ENCODE data around the gene FSIP1. TPM values are rescaled to one million over a fixed set of nuclear protein-coding genes. Genes with fewer than 3 reads are reported as not detected.

FSIP1 gene
- total RNA-seq, 1 experiment from 2014 or later = 3.2 TPM

GRCh38 chr15:39553947-39554693, 228.5 kb downstream of the FSIP1 start:
- intact Hi-C loops (cut with micrococcal nuclease) = loop anchor here (5.0 kb wide), 1 partner anchor 52 kb away; no protein-coding TSS in a partner anchor
- H3K27ac Mint-ChIP-seq (ENCODE audit: low read depth, unreplicated experiment) = peak overlapping the region; percentile 50
- H3K4me3 Mint-ChIP-seq (ENCODE audit: unreplicated experiment) = peak overlapping the region; percentile 22
- ChIA-PET CTCF (interaction anchor here (0.6 to 4.2 kb wide), 7 partner anchors 11 to 381 kb away, joined by 3 to 32 read pairs (median 5); partner anchors contain the start of gene THBS1), POLR2A (interaction anchor here (0.5 to 3.8 kb wide), 12 partner anchors 11 to 836 kb away, joined by 3 to 35 read pairs (median 3); partner anchors contain the start of gene THBS1)
- H3K36me3 Mint-ChIP-seq (ENCODE audit: insufficient read depth, unreplicated experiment) = no peaks in the 10 kb centered on the region
- peaks cover 39% of the 10 kb centered on the region for H3K4me1 Mint-ChIP-seq (ENCODE audit: insufficient read depth, unreplicated experiment)
- no peaks in the 10 kb centered on the region for H3K9me3 Mint-ChIP-seq (ENCODE audit: unreplicated experiment)
- TF ChIP-seq, protein P1, sequence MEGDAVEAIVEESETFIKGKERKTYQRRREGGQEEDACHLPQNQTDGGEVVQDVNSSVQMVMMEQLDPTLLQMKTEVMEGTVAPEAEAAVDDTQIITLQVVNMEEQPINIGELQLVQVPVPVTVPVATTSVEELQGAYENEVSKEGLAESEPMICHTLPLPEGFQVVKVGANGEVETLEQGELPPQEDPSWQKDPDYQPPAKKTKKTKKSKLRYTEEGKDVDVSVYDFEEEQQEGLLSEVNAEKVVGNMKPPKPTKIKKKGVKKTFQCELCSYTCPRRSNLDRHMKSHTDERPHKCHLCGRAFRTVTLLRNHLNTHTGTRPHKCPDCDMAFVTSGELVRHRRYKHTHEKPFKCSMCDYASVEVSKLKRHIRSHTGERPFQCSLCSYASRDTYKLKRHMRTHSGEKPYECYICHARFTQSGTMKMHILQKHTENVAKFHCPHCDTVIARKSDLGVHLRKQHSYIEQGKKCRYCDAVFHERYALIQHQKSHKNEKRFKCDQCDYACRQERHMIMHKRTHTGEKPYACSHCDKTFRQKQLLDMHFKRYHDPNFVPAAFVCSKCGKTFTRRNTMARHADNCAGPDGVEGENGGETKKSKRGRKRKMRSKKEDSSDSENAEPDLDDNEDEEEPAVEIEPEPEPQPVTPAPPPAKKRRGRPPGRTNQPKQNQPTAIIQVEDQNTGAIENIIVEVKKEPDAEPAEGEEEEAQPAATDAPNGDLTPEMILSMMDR (IDR thresholded peaks at IDR 0.05; ENCODE audit: unreplicated experiment) = no peak
- DNase-seq (ENCODE audit: unreplicated experiment) = peak; percentile 78
- H3K27me3 Mint-ChIP-seq (ENCODE audit: insufficient read depth, unreplicated experiment) = no peaks in the 10 kb centered on the region
- no TSS peak for BruUV-seq (replicated peaks)

DNA sequence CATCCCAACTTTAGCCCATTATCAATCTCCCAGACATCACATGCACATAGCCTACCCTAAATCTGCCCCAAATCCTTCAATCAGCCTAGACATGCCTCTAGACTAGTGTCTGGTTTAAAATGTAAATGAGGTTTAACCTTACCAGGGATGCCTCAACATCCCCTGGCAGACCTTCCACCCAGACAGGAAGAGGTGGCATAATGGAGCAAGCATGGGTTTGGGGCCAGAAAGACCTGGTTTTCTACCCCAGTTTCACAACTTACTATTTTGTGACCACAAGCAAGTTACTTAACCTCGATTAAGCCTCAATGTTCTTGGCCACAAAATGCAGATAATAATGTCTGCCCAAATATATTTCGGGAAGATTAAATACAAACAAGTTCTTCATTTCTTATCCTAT, 230.1 kb downstream of the FSIP1 start:
- BruUV-seq (replicated peaks) = no TSS peak
- Mint-ChIP-seq H3K9me3 (ENCODE audit: unreplicated experiment) (no peaks in the 10 kb centered on the region), H3K27ac (ENCODE audit: low read depth, unreplicated experiment) (no peak overlapping the region), H3K4me1 (ENCODE audit: insufficient read depth, unreplicated experiment) (peaks cover 33% of the 10 kb centered on the region), H3K27me3 (ENCODE audit: insufficient read depth, unreplicated experiment) (no peaks in the 10 kb centered on the region), H3K4me3 (ENCODE audit: unreplicated experiment) (no peak overlapping the region), H3K36me3 (ENCODE audit: insufficient read depth, unreplicated experiment) (no peaks in the 10 kb centered on the region)
- TF ChIP-seq, protein P1 (IDR thresholded peaks at IDR 0.05; ENCODE audit: unreplicated experiment) = no peak
- no peak for DNase-seq (ENCODE audit: unreplicated experiment)
- ChIA-PET POLR2A (no interaction called here), CTCF (interaction anchor here (0.6 to 1.3 kb wide), 5 partner anchors 9 to 381 kb away, joined by 3 to 4 read pairs (median 3); no protein-coding TSS in a partner anchor)
- intact Hi-C loops (cut with micrococcal nuclease) = loop anchor here (5.0 kb wide), 1 partner anchor 50 kb away; no protein-coding TSS in a partner anchor

- intact Hi-C loops (cut with micrococcal nuclease) = loop anchor here (5.0 kb wide), 1 partner anchor 49 kb away; no protein-coding TSS in a partner anchor
- TF ChIP-seq, protein P1 (IDR thresholded peaks at IDR 0.05; ENCODE audit: unreplicated experiment) = no peak
- no peak overlapping the region for H3K4me3 Mint-ChIP-seq (ENCODE audit: unreplicated experiment)
- ChIA-PET POLR2A (interaction anchor here (0.7 kb wide), 1 partner anchor 10 kb away, joined by 3 read pairs; no protein-coding TSS in a partner anchor), CTCF (interaction anchor here (0.7 to 1.3 kb wide), 3 partner anchors 7 to 379 kb away, joined by 3 to 4 read pairs (median 3); no protein-coding TSS in a partner anchor)
- no peak for DNase-seq (ENCODE audit: unreplicated experiment)
- H3K27ac Mint-ChIP-seq (ENCODE audit: low read depth, unreplicated experiment) = no peak overlapping the region
- H3K27me3 Mint-ChIP-seq (ENCODE audit: insufficient read depth, unreplicated experiment) = no peaks in the 10 kb centered on the region
- no peaks in the 10 kb centered on the region for H3K9me3 Mint-ChIP-seq (ENCODE audit: unreplicated experiment)
- H3K36me3 Mint-ChIP-seq (ENCODE audit: insufficient read depth, unreplicated experiment) = no peaks in the 10 kb centered on the region
- BruUV-seq (replicated peaks) = no TSS peak
- H3K4me1 Mint-ChIP-seq (ENCODE audit: insufficient read depth, unreplicated experiment) = peaks cover 26% of the 10 kb centered on the region
These were observed 231.2 kb downstream of the FSIP1 start for GRCh38 chr15:39551476-39551875.

Other genes with a start within 250 kb of the FSIP1 start
- 103 and 393 TPM in 2 replicates for gene THBS1, start 201.8 kb downstream of the FSIP1 start, total RNA-seq (2022)
- gene GPR176, start 137.4 kb upstream of the FSIP1 start, total RNA-seq (2022) = 1.8 and 2.3 TPM in 2 replicates
- gene EIF2AK4, start 151.3 kb upstream of the FSIP1 start, total RNA-seq (2022) = 37.2 and 44.8 TPM in 2 replicates